Measurements from ENCODE around the gene NMU.
"Not testable (repeated sequence)": the region's sequence is repeated elsewhere in the genome, so short reads cannot be mapped to it uniquely, and the experiment has no call there.

Gene NMU

GRCh38 chr4:55635741-55636655 lies at the start of gene NMU:
Gene NMU, minus strand, starts transcription at chr4:55636298. Its CDS starts 106 bp downstream, at chr4:55636192.
- peak in 11 of 51 donors; percentile 1 to 28 (median 6) for DNase-seq

- no peak for DNase-seq
Observed at GRCh38 chr4:55684276-55684675, 48.2 kb upstream of the NMU start.

- DNase-seq: not testable (repeated sequence)
Observed at GRCh38 chr4:55682797-55683196, 46.7 kb upstream of the NMU start.

GRCh38 chr4:55682295-55682694 lies 46.2 kb upstream of the NMU start:
- no peak for DNase-seq

GRCh38 chr4:55681430-55681829 lies 45.3 kb upstream of the NMU start:
- no peak for DNase-seq

GRCh38 chr4:55675196-55675793 lies 39.2 kb upstream of the NMU start:
- DNase-seq: no peak

- DNase-seq: no peak
Observed at GRCh38 chr4:55673424-55673823, 37.3 kb upstream of the NMU start.

- DNase-seq: no peak
Observed at GRCh38 chr4:55671667-55672066, 35.6 kb upstream of the NMU start.

GRCh38 chr4:55670695-55671094 lies 34.6 kb upstream of the NMU start:
- DNase-seq: no peak

GRCh38 chr4:55668449-55668848 lies 32.4 kb upstream of the NMU start:
- no peak for DNase-seq

- no peak for DNase-seq
Observed at GRCh38 chr4:55666535-55666934, 30.4 kb upstream of the NMU start.

GRCh38 chr4:55663145-55663544 lies 27.0 kb upstream of the NMU start:
- no peak for DNase-seq

GRCh38 chr4:55661398-55662056 lies 25.4 kb upstream of the NMU start:
- DNase-seq: no peak

GRCh38 chr4:55658657-55659056 lies 22.6 kb upstream of the NMU start:
- DNase-seq: no peak

- DNase-seq: no peak
Observed at GRCh38 chr4:55654131-55654530, 18.0 kb upstream of the NMU start.

- no peak for DNase-seq
Observed at GRCh38 chr4:55650483-55650882, 14.4 kb upstream of the NMU start.

GRCh38 chr4:55637272-55637820 lies 1.2 kb upstream of the NMU start:
- DNase-seq: no peak

GRCh38 chr4:55636656-55636999 lies 530 bp upstream of the NMU start:
- no peak for DNase-seq

- no peak for DNase-seq
Observed at GRCh38 chr4:55635282-55635681, 816 bp downstream of the NMU start.

- DNase-seq: no peak
Observed at GRCh38 chr4:55634417-55635128, 1.5 kb downstream of the NMU start.

GRCh38 chr4:55633903-55634302 lies 2.2 kb downstream of the NMU start:
- DNase-seq: no peak

GRCh38 chr4:55625835-55626234 lies 10.3 kb downstream of the NMU start:
- no peak for DNase-seq
